ENCODE results near the gene FBXW11.

Gene FBXW11

DNA sequence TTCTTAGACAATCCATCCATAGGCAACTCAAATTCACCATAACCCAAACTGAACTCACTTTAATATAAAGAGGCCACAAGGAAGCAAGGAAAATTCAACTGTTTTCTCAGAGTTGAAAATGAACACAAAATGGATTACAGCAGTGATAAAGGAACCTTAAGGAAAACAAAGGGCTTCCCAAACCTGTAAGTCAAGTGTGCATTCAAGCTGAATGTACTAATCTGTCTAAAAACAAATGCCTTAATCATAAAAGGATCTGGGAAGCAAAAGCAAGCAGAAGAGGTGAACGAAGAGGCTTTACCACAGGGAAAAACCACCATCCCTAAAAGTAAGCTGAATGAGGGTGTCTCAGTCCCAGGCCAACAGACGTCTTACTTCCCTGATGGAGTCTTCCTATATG lies 13.6 kb downstream of the FBXW11 start:
- TF ChIP-seq ZFX (IDR thresholded peaks at IDR 0.05; ENCODE audit: borderline replicate concordance) = no peak
- TF ChIP-seq, protein P1, sequence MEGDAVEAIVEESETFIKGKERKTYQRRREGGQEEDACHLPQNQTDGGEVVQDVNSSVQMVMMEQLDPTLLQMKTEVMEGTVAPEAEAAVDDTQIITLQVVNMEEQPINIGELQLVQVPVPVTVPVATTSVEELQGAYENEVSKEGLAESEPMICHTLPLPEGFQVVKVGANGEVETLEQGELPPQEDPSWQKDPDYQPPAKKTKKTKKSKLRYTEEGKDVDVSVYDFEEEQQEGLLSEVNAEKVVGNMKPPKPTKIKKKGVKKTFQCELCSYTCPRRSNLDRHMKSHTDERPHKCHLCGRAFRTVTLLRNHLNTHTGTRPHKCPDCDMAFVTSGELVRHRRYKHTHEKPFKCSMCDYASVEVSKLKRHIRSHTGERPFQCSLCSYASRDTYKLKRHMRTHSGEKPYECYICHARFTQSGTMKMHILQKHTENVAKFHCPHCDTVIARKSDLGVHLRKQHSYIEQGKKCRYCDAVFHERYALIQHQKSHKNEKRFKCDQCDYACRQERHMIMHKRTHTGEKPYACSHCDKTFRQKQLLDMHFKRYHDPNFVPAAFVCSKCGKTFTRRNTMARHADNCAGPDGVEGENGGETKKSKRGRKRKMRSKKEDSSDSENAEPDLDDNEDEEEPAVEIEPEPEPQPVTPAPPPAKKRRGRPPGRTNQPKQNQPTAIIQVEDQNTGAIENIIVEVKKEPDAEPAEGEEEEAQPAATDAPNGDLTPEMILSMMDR (IDR thresholded peaks at IDR 0.05) = no peak
- no peak overlapping the region for H3K27ac ChIP-seq

GRCh38 chr5:171992305-171992704 lies 14.1 kb downstream of the FBXW11 start:
- TF ChIP-seq ZFX (IDR thresholded peaks at IDR 0.05; ENCODE audit: borderline replicate concordance) = no peak
- TF ChIP-seq, protein P1 (IDR thresholded peaks at IDR 0.05) = no peak
- H3K27ac ChIP-seq = no peak overlapping the region

DNA sequence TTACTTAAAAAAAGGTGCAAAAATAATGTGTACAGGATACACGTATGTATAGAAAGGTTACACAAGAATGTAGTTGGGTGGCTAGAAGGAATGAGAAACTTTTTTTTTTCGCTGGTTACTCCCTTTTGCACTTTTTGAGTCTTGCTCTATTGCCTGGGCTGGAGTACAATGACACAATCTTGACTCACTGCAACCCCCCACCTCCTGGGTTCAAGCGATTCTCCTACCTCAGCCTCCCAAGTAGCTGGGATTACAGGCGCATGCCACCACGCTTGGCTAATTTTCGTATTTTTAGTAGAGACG lies 15.8 kb downstream of the FBXW11 start:
- no peak overlapping the region for H3K27ac ChIP-seq
- TF ChIP-seq, protein P1 (IDR thresholded peaks at IDR 0.05) = no peak
- no peak for TF ChIP-seq ZFX (IDR thresholded peaks at IDR 0.05; ENCODE audit: borderline replicate concordance)

DNA sequence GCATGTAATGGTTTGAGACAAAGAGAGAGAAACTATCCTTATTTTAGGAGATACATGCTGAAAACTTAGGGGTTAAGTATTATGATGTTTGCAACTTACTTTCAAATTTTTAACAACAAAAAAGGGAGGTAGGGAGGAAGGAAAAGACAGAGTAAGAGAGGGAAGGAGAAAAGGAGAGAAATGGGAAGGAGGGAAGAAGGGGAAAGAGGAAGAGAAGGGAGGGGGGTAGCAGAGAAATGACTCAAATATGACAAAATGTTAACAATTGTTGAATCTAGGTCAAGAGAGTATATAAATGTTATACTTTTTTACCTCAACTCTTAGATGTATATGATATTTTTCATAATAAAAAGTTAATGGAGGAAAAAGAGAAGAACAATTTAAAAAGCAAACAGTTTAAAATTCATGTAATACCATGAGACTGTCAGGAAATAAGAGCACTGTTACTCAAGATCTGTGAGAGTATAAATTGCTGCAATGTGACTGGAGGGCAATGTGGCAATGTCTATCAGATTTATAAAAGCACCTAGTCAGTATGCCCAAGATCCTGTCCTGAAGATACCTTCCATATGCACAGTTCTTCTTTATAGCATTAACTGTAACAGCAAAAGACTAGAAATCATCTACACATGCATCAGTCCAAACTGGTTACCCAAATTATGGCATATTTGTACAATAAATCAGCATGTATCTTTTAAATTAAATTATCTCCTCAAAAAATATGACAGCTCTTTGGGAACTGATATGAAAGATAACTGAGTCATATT lies 16.3 kb downstream of the FBXW11 start:
- TF ChIP-seq, protein P1 (IDR thresholded peaks at IDR 0.05) = no peak
- no peak for TF ChIP-seq ZFX (IDR thresholded peaks at IDR 0.05; ENCODE audit: borderline replicate concordance)
- H3K27ac ChIP-seq = no peak overlapping the region

DNA sequence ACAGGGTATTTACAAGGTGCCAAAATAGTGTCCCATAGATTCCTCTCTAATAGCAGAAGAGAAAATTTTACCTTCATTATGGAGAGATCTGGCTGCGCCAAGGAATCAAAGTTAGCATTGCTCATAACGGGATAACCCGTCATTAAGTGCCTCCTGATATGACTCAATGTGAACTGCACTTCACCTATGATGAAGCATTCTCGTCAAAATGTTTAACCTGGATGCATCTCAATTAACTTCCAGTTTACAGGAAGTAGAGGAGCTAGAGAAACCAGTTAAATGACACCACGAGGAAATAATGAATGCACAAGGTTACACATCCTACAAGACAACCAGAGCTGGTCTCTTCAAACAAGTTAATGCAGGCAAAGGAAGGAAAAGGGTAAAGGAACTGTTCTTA lies 17.2 kb downstream of the FBXW11 start:
- no peak overlapping the region for H3K27ac ChIP-seq
- TF ChIP-seq ZFX (IDR thresholded peaks at IDR 0.05; ENCODE audit: borderline replicate concordance) = no peak
- TF ChIP-seq, protein P1 (IDR thresholded peaks at IDR 0.05) = no peak

DNA sequence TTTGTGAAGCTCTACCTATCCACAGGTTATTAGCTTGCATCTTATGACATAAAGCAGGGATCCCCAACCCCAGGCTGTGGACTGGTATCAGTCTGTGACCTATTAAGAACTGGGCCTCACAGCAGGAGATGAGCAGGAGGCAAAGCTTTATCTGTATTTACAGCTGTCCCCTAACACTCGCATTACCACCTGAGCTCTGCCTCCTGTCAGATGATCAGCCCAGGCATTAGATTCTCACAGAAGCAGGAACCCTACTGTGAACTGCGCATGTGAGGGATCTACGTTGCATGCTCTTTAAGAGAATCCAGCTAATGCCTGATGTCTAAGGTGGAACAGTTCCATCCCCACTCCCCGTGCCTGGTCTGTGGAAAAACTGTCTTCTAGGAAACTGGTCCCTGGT lies 19.7 kb downstream of the FBXW11 start:
- no peak for TF ChIP-seq ZFX (IDR thresholded peaks at IDR 0.05; ENCODE audit: borderline replicate concordance)
- TF ChIP-seq, protein P1 (IDR thresholded peaks at IDR 0.05) = no peak
- H3K27ac ChIP-seq = no peak overlapping the region

GRCh38 chr5:171984748-171985419 lies 21.6 kb downstream of the FBXW11 start:
- H3K27ac ChIP-seq = no peak overlapping the region
- TF ChIP-seq, protein P1 (IDR thresholded peaks at IDR 0.05) = no peak
- no peak for TF ChIP-seq ZFX (IDR thresholded peaks at IDR 0.05; ENCODE audit: borderline replicate concordance)
